Heart left ventricle (tissue), 16 donors: Measurements from ENCODE around the gene CIC. TPM values are rescaled to one million over a fixed set of nuclear protein-coding genes. Genes with fewer than 3 reads are reported as not detected.
A peak's percentile ranks its signal among the peaks of the same experiment; 100 is the strongest.
"Not testable (repeated sequence)": the region's sequence is repeated elsewhere in the genome, so short reads cannot be mapped to it uniquely, and the experiment has no call there.

ENCODE experiments used
- ATAC-seq, 4 donors: fragments of 200-7000 bp; cut with Tn5 transposase; one replicate each; pipeline ENCODE4 v1.9.1; 2020 to 2022; ENCODE audit warnings: moderate library complexity in 4 of 4, mild to moderate bottlenecking in 3 of 4, moderate number of reproducible peaks in 1 of 4
- DNase-seq, 5 donors: peaks; one replicate each; pipeline ENCODE4 v3.0.0-alpha.2; 2020
- H3K27ac ChIP-seq, 12 donors: fragments of 200-600 bp; sonication (generic) in 4 of 12; one replicate each; pipeline versions ENCODE4 v1.5.0 to v1.8.0; 2016 to 2022; ENCODE audit warnings: mild to moderate bottlenecking in 2 of 12
- H3K27me3 ChIP-seq, 9 donors: fragments of 200-600 bp; sonication (generic) in 2 of 9; one replicate each; pipeline versions ENCODE4 v1.5.1 to v1.8.0; 2016 to 2022; ENCODE audit warnings: mild to moderate bottlenecking in 3 of 9
- H3K36me3 ChIP-seq, 9 donors: fragments of 200-600 bp; sonication (generic) in 2 of 9; one replicate each; pipeline versions ENCODE4 v1.5.0 to v1.8.0; 2018 to 2022; ENCODE audit warnings: mild to moderate bottlenecking in 2 of 9
- H3K4me1 ChIP-seq, 12 donors: fragments of 200-600 bp; sonication (generic) in 4 of 12; one replicate each; pipeline versions ENCODE4 v1.5.0 to v1.8.0; 2016 to 2022; ENCODE audit warnings: mild to moderate bottlenecking in 3 of 12
- H3K4me3 ChIP-seq, 12 donors: fragments of 200-600 bp; sonication (generic) in 4 of 12; one replicate each; pipeline versions ENCODE4 v1.5.0 to v1.8.0; 2017 to 2022; ENCODE audit warnings: mild to moderate bottlenecking in 9 of 12, moderate library complexity in 4 of 12
- H3K9me3 ChIP-seq, 12 donors: fragments of 200-600 bp; sonication (generic) in 4 of 12; one replicate each; pipeline versions ENCODE4 v1.5.0 to v1.8.0; 2016 to 2022; ENCODE audit warnings: mild to moderate bottlenecking in 1 of 12
- CTCF ChIP-seq, 12 donors: fragments of 200-600 bp; sonication (generic) in 4 of 12; IDR thresholded peaks; one replicate each; pipeline versions ENCODE4 v1.5.0 to v1.8.0; 2018 to 2022; ENCODE audit warnings: antibody characterized with exemption in 12 of 12, mild to moderate bottlenecking in 5 of 12
- POLR2A ChIP-seq, 2 donors: fragments of 450-650 bp; IDR thresholded peaks; one replicate each; pipeline ENCODE4 v1.6.1; 2017; ENCODE audit warnings: antibody characterized with exemption in 2 of 2, mild to moderate bottlenecking in 2 of 2, moderate library complexity in 2 of 2
- WGBS, 4 donors: extraction: QIAGEN DNeasy Blood & Tissue Kit in 2 of 4; methylation state at CpG; one replicate each; pipeline versions ENCODE4 v1.1.5 to v1.1.7; 2013 to 2018; 5-methylcytosine and 5-hydroxymethylcytosine counted together
- intact Hi-C, 10 donors: fragments of 100-400 bp; cut with DNase I; formaldehyde crosslinking; loops; one replicate each; pipeline versions ENCODE4 v1.11.1 to v1.14.2; 2022
- polyA plus RNA-seq, 2 donors: library from polyadenylated mRNA; stranded (reverse); fragments of 200-250 nt; gene quantifications; one replicate each; pipeline ENCODE4 v1.2.3, GENCODE V29; 2013
- total RNA-seq, 9 donors: library from RNA; depleted of rRNA in 2 of 9; stranded (reverse); fragments of >200 nt in 2 of 9; fragmentation: NEBNext Ultra II Directional in 3 of 9; extraction: Animal tissue kit (Norgen Biotek cat#: 25700) in 3 of 9; gene quantifications; one replicate each; pipeline versions ENCODE4 v1.1.0 to v1.2.4, GENCODE V29; 2016 to 2023
- donor health status: ischemic (EF 13 %, LVEDD 7.1; RV severe dilation, severe dysfunction).
- donor health status: healthy with polysubstance abuse.
- donor health status: DM: no; HTN: yes; CAD: no.
- donor health status: DM: no; HTN: no; CAD: no.
- donor health status: ischemic (EF 25% LVEDD 6.9; RV normal size, moderate dysfunction).
- donor health status: ischemic (EF 25% LVEDD 5.7; RV mildly dilated, moderate dysfunction).
- donor health status: healthy.
- donor health status: DM: yes; HTN: yes; CAD: no.
- donor health status: ischemic (EF 35%, LVEDD 5.7; RV mildly dilated, moderate dysfunction).
- donor health status: nonischemic (EF 11% LVEDD 7.7; RV severe dilation, severe dysfunction).
- donor health status: DM: yes; HTN: yes; CAD: no.
- donor health status: PGD.
- donor health status: ischemic (EF 29% LVEDD 5.4; RV normal size, mild dysfunction).
- donor health status: nonischemic (EF 23%, LVEDD 6.1; RV moderate dilation, normal function).

The CIC gene
- total and polyA plus RNA-seq, 11 donors, result 25.5 to 54.8 (median 31.0) TPM

DNA sequence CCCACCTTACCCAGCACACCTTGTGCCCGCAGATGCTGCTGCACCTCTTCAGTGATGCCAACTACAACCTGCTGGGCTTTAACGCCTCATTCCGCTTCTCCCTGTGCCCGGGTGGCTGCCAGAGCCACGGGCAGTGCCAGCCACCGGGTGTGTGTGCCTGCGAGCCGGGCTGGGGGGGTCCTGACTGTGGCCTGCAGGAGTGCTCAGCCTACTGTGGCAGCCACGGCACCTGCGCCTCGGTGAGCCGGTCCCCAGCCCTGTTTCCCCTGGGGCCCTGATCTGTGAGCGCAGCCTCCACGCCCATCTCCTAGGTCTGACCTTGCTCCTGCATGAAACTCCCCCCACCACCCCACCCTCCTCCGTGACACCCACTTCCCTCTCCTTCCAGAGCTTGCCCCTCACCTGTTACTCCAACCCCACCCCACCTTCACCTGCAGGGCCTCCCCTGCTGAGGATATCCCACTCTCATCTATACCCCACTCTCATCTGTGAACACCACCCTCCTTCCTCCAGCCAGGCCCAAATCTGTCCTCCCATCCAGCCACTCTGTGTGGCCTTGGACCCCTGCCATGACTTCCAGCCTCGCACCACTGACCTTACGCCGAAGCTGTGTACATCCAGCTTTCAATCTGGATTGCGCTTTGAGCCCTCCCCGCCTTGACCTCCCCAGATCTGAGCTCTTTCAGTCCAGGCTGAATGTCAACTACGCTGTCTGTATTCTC is 65.1 kb downstream of the CIC start:
- Histone ChIP-seq H3K4me1 (peaks cover 0 to 10% (median 0%) of the 10 kb centered on the region in 12 donors), H3K9me3 (no peaks in the 10 kb centered on the region), H3K4me3 (no peak overlapping the region), H3K27ac (no peak overlapping the region), H3K36me3 (peaks cover 0 to 43% (median 26%) of the 10 kb centered on the region in 9 donors), H3K27me3 (no peaks in the 10 kb centered on the region)
- WGBS, 4 donors, result 85 to 90% (median 88%) methylated on average over 14 to 21 of the region's 21 CpGs
- ATAC-seq (peak in 1 of 4 donors; percentile 14), DNase-seq (peak in 1 of 5 donors; percentile 53)
- no peak for TF ChIP-seq POLR2A (IDR thresholded peaks at IDR 0.05)
- no peak for TF ChIP-seq CTCF (IDR thresholded peaks at IDR 0.05)
- intact Hi-C loops, result no loop called here

DNA sequence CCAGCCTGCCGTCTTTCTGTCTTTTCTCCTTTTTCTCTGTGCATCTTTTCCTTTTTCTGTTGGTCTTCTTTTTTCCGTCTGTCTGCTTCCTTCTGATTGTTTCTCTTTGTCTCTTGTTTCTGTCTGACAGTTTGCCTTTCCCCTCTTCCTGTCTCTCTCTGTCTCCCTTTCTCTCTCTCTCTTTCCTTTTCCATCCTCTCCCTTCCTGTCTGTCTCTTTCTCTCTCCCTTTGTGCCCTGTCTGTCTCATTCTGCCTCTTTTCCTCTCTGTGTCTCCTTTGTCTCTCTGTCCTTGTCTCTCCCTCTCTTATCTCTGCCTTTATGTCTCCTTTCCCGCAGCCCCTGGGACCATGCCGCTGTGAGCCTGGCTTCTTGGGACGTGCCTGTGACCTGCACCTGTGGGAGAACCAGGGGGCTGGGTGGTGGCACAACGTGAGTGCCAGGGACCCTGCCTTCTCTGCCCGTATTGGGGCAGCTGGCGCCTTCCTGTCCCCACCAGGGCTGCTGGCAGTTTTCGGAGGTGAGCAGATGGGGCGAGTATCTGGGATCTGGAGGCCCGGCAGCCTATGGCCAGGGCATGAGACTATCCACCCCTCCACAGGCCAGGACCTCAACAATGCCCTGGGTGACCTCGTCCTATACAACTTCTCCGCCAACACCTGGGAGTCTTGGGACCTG is 65.8 kb downstream of the CIC start:
- ATAC-seq (no peak), DNase-seq (peak in 2 of 5 donors; percentile 21 to 33)
- peaks cover 0 to 50% (median 32%) of the 10 kb centered on the region in 9 donors for H3K36me3 ChIP-seq
- H3K9me3 ChIP-seq, result no peaks in the 10 kb centered on the region
- peaks cover 0 to 9% (median 0%) of the 10 kb centered on the region in 12 donors for H3K4me1 ChIP-seq
- TF ChIP-seq POLR2A (IDR thresholded peaks at IDR 0.05) (no peak), CTCF (IDR thresholded peaks at IDR 0.05) (no peak)
- no peak overlapping the region for H3K27ac ChIP-seq
- no peaks in the 10 kb centered on the region for H3K27me3 ChIP-seq
- H3K4me3 ChIP-seq, result no peak overlapping the region
- intact Hi-C loops, result no loop called here
- WGBS, 4 donors, result 87 to 90% (median 88%) methylated on average over 10 to 13 of the region's 13 CpGs

DNA sequence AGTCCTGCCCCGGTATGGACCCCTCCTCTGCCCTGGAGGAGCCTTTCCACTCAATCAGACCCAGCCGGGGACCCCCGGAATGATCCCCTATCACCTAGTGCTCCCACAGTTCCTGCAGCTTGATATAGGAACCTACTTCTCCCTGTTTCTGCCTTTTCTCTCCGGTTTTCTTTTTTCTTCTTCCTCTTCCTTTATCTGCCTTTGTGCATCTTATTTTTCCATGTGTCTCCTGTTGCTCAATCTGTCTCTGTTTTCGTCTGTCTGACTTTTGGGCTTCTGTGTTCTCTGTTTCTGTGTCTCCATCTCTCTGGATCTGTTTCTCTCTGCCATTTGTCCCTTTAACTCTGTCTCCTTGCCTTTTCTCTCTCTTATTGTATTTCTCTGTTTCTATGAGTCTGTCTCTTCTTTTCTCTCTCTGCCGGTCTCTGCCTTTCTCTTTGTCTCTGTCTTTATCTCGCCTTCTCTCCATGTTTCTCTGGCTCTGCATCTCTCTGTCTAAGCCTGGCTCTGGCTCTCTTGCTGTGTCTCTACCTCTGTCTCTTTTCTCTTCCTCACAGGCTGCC is 66.4 kb downstream of the CIC start:
- H3K27ac ChIP-seq, result no peak overlapping the region
- peaks cover 0 to 9% (median 0%) of the 10 kb centered on the region in 12 donors for H3K4me1 ChIP-seq
- 87 to 89% (median 88%) methylated on average over 7 of the region's 7 CpGs for WGBS, 4 donors
- ATAC-seq (no peak), DNase-seq (no peak)
- intact Hi-C loops, result no loop called here
- peaks cover 0 to 54% (median 32%) of the 10 kb centered on the region in 9 donors for H3K36me3 ChIP-seq
- H3K27me3 ChIP-seq, result no peaks in the 10 kb centered on the region
- no peaks in the 10 kb centered on the region for H3K9me3 ChIP-seq
- no peak for TF ChIP-seq POLR2A (IDR thresholded peaks at IDR 0.05)
- no peak for TF ChIP-seq CTCF (IDR thresholded peaks at IDR 0.05)
- H3K4me3 ChIP-seq, result no peak overlapping the region

DNA sequence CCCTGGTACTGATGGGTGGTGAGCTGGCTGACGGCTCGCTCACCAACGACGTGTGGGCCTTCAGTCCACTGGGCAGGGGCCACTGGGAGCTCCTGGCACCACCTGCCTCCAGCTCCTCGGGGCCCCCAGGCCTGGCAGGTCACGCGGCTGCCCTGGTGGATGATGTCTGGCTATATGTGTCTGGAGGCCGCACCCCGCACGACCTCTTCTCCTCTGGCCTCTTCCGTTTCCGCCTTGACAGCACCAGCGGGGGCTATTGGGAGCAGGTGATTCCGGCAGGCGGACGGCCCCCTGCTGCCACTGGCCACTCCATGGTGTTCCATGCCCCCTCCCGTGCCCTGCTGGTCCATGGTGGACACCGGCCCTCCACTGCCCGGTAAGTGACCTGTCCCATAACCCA is 66.9 kb downstream of the CIC start:
- intact Hi-C loops, result no loop called here
- H3K27ac ChIP-seq, result no peak overlapping the region
- 93 to 94% (median 94%) methylated on average over 19 of the region's 19 CpGs for WGBS, 4 donors
- H3K4me1 ChIP-seq, result peaks cover 0 to 9% (median 0%) of the 10 kb centered on the region in 12 donors
- DNase-seq (peak in 2 of 5 donors; percentile 22 to 42), ATAC-seq (no peak)
- no peaks in the 10 kb centered on the region for H3K9me3 ChIP-seq
- no peaks in the 10 kb centered on the region for H3K27me3 ChIP-seq
- peaks cover 0 to 55% (median 32%) of the 10 kb centered on the region in 9 donors for H3K36me3 ChIP-seq
- H3K4me3 ChIP-seq, result no peak overlapping the region
- TF ChIP-seq POLR2A (IDR thresholded peaks at IDR 0.05), result no peak
- TF ChIP-seq CTCF (IDR thresholded peaks at IDR 0.05), result no peak

DNA sequence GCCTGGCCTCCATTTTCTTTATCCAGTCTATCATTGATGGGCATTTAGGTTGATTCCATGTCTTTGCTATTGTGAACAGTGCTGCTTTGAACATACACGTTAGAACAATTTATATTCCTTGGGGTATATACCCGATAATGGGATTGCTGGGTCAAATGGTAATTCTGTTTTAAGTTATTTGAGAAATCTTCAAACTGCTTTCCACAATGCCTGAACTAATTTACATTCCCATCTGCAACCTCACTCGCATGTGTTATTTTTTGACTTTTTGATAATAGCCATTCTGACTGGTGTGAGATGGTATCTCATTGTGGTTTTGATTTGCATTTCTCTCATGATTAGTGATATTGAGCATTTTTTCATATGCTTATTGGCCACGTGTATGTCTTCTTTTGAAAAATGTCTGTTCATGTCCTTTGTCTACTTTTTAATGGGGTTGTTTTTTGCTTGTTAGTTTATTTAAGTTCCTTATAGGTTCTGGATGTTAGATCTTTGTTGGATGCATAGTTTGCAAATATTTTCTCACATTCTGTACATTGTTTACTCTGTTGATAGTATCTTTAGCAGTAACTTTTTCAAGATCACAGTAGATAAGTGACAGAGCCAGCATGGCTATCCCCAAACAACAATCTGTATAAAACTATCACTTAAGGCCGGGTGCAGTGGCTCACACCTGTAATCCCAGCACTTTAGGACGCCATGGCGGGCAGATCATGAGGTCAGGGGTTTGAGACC is 70.2 kb downstream of the CIC start:
- DNase-seq, ATAC-seq, H3K27me3 ChIP-seq, H3K9me3 ChIP-seq, H3K4me1 ChIP-seq, H3K4me3 ChIP-seq, intact Hi-C loops, H3K27ac ChIP-seq: not testable (repeated sequence)
- WGBS, 4 donors, result 89 to 92% (median 90%) methylated on average over 7 of the region's 7 CpGs
- H3K36me3 ChIP-seq, result peaks cover 0 to 70% (median 48%) of the 10 kb centered on the region in 9 donors

DNA sequence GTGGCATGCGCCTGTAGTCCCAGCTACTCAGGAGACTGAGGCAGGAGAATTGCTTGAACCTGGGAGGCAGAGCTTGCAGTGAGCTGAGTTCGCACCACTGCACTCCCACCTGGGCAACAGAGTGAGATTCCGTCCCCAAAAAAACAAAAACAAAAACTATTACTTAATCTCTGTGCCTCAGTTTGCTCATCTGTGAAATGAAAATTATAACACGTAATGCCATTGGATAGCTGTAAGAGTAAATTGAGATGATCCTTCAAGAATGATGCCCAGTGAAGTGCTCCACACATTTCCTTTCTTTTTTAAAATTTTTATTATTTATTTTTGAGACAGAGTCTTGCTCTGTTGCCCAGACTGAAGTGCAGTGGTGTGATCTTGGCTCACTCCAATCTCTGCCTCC is 70.9 kb downstream of the CIC start:
- H3K27me3 ChIP-seq, H3K4me1 ChIP-seq, H3K27ac ChIP-seq, H3K4me3 ChIP-seq, H3K9me3 ChIP-seq, DNase-seq, intact Hi-C loops, ATAC-seq: not testable (repeated sequence)
- WGBS, 4 donors, result 94 to 98% (median 97%) methylated on average over 4 of the region's 4 CpGs
- peaks cover 0 to 76% (median 54%) of the 10 kb centered on the region in 9 donors for H3K36me3 ChIP-seq
